Fibroblast of skin of back (primary cell): ENCODE data around the gene TBC1D22A.

Source experiments
- DNase-seq: peaks from one replicate; pipeline ENCODE4 v3.0.0-alpha.2; 2013

The TBC1D22A gene

GRCh38 chr22:46910624-46911023, 148.2 kb downstream of the TBC1D22A start:
- DNase-seq, result no peak

GRCh38 chr22:46911346-46911745, 148.9 kb downstream of the TBC1D22A start:
- no peak for DNase-seq

GRCh38 chr22:46913351-46913750, 150.9 kb downstream of the TBC1D22A start:
- DNase-seq, result no peak

GRCh38 chr22:46914481-46914880, 152.0 kb downstream of the TBC1D22A start:
- no peak for DNase-seq

GRCh38 chr22:46914916-46915894, 152.8 kb downstream of the TBC1D22A start:
- no peak for DNase-seq

GRCh38 chr22:46915950-46916730, 153.7 kb downstream of the TBC1D22A start:
- no peak for DNase-seq

- no peak for DNase-seq
Measured at GRCh38 chr22:46916886-46917770, 154.7 kb downstream of the TBC1D22A start.

- no peak for DNase-seq
Measured at GRCh38 chr22:46917771-46918101, 155.3 kb downstream of the TBC1D22A start.

DNA sequence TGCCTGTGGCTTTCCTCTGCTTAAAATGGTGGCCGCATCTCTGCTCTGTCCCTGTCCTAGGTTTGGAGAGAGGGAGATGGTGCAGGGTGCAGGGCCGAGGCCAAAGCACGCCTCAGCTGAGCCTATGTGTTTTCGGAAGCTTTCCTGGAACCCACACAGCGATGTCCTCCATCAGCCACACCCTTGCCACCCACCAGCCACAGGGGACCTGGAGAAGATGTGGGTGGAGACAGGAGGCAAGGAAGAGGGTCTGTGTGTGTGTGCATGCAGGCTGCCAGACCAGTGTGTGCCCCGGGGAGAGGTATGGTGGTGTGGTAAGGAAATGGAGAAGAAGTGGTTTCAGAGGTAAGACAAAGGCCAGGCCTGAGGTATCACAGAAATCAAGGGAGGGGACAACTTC, 155.7 kb downstream of the TBC1D22A start:
- no peak for DNase-seq

DNA sequence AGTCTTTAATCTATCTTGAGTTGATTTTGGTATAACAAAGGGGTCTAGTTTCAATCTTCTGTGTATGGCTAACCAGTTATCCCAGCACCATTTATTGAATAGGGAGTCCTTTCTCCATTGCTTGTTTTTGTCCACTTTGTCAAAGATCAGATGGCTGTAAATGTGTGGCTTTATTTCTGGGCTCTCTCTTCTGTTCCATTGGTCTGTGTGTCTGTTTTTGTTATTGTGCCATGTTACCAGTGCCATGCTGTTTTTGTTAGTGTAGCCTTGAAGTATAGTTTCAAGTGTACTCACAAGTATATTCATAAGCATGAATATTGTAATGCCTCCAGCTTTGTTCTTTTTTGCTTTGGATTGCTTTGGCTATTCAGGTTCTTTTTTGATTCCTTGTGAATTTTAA, 159.6 kb downstream of the TBC1D22A start:
- no peak for DNase-seq

DNA sequence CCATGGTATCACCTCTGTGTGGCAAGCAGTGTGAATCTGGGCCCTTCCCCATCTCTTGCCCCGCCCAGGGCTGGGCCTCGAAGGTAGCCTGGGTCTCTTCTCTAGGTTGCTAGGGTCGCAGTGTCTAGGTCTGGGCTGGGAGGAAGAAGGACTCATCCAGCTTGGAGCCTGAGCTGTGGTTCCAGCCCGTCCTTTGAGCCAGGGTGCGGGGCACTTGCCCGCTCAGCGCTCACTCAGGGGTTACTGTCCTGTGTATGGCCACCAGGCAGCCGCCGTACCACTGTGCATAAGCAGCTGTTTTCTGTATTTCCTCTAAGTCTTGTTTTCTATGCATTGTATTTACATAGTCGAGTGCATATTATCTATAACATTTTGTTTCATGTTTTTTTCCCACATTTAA, 160.9 kb downstream of the TBC1D22A start:
- DNase-seq, result no peak

- DNase-seq, result no peak
Measured at GRCh38 chr22:46925818-46926217, 163.4 kb downstream of the TBC1D22A start.

DNA sequence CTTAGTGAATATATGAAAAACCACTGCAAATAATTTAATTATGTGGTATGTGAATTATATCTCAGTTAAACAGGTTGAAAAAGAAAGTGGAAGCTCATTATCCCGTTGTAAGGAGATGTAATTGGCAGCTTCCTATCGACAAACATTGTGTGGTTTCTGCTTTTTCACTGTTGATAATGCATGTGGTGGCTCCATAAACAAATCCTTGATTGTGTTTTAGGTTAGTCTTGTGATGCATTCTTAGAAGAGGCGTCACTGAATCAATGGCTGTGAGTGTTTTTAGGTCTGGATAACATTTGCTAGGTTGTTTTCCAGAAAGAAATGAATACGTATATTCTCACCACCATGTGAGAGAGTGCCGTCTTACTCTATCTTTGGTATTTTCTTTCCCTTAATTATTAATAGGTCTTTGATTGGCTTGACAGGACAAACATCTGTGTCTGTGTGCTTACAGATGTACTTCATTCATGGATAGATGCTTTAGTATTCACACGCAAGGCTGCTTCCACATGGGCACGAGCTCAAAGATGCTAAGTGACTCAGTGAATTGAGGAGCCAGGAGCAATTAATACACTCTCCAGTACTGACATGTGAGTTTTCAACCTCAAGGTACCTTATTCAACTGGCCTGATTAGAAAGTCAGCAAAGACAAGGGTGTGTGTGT, 166.7 kb downstream of the TBC1D22A start:
- DNase-seq, result no peak

DNA sequence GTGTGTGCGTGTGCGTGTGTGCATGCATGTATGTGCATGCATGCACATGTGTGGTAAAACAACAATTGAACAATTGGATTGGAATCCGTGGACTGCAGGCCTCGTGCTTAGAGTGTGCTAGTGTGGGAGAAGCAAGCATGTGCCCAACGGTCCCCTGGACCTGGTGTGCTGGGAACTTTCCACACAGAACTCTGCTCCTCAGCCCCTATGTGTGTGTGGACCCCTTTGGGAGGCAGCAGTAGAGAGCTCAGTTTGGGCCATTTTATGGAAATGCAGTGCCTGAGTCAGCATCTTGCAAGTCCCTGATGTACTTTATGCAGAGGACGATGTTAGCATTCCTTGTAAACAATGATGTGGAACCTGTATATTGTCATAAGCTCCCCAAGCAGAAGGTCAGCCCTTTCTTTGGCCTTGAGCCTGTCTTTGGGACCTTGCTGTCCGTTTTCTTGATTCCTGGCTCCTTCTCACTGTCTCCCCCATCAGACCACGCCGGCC, 167.3 kb downstream of the TBC1D22A start:
- DNase-seq, result no peak

DNA sequence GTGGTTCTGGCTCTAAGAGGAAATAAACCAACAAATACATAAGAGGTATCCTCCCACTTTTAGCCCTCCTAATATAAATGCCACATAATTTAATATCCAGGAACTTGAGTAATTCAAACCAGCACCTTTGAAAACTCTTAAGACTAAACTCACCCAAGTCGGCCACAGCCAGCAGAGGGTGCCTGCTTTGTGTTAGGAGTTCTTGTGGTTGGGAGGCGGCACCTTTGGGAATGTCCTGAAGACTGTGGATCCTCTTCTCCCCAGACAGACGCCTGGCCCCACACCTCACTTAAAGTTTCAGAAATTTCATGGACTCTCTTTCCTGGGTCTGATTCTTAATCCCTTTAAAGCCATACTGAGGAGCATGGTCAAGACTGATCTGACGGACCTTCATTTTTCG, 169.0 kb downstream of the TBC1D22A start:
- DNase-seq, result peak; percentile 32

GRCh38 chr22:46931881-46932280, 169.4 kb downstream of the TBC1D22A start:
- peak; percentile 45 for DNase-seq

GRCh38 chr22:46933040-46933930, 170.8 kb downstream of the TBC1D22A start:
- no peak for DNase-seq

DNA sequence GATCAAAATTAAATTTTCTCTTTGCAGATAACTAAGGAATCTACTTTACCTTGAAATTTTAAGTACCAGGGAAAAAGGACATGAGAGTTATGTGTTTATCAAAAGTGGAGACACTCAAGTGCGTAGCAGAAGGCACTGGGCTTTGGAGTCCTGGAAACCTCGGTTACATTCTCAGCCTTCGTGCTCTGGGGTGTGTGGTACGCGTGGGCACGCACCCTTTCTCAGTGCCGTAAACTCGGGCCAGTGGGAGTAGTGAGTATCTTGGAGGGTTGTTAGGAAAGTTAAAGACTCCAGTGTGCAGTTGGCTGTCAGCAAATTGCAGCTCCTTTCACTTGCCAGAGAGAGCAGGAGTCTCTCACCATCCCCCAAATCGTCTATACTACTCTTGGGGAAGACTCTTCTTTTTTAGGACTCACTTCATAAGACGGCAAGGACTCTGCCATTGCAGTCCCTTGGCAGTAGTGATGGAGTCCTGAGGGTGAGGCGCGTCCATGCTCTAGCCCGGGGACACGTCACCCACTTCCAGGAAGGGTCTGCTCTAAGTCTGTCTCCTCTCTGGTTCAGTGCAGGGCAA, 171.8 kb downstream of the TBC1D22A start:
- DNase-seq, result no peak

DNA sequence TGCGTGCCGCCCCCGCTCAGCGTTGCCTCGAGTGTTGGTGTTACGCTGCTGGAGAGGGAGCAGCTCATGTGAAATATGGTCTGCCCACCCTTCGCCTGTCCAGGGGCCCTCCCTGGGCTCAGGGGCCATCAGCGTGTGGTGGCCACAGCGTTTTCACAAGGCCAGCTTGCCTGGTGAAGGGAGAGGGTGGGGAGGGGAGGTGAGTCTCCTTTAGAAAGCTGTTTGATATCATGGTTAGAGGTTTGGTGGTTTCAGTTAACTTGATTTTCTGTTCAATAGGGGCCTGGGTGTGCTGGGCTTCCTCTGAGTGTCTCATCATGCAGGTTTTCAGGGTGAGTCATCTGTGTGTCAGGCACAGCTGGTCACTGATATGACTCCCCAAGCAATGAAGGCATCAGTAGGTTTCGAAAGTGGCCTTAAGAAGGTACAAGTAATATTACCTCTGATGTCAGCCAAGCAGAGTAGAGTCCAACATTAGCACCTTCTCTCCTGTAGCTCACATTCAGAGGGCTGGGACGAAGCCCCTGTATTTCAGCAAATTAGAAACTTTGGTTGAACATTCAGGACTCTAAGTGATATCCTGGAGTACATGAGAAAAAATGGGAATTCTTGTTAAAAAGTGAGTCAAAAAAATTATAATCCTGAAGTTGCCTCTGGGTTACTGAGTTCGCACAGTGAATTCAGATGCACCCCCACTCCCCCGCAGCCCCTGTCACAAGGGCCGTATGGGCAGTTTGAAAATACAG, 172.5 kb downstream of the TBC1D22A start:
- DNase-seq, result peak; percentile 88
